WTC11 (cell line): ENCODE results near the gene KCNQ4. TPM values are rescaled to one million over a fixed set of nuclear protein-coding genes. Genes with fewer than 3 reads are reported as not detected.
A peak's percentile ranks its signal among the peaks of the same experiment; 100 is the strongest.

Source experiments
- ATAC-seq: fragments of 200-7000 bp; cut with Tn5 transposase; 2 replicates; pipeline ENCODE4 v1.10.0; 2021; ENCODE audit warnings: mild to moderate bottlenecking, moderate library complexity
- CTCF ChIA-PET: fragments of 300-600 bp; sonication (Branson Sonifier 250); formaldehyde crosslinking; loops from one replicate; lab custom pipeline; 2021; ENCODE audit warnings: antibody characterized with exemption; lab: Charles Lee
- POLR2A ChIA-PET: fragments of 350-600 bp; sonication (Branson Sonifier 250); formaldehyde crosslinking; loops from one replicate; lab custom pipeline; 2021; ENCODE audit warnings: antibody characterized with exemption; lab: Charles Lee
- DNase-seq: peaks from one replicate; pipeline ENCODE4 v3.0.0; 2021; ENCODE audit warnings: low spot score
- H3K27ac Mint-ChIP-seq: 2 replicates; pipeline ENCODE4 v1.8.0; 2021; ENCODE audit warnings: mixed read lengths
- H3K27me3 Mint-ChIP-seq: 2 replicates; pipeline ENCODE4 v1.8.0; 2021; ENCODE audit warnings: low read depth, mild to moderate bottlenecking, moderate library complexity, mixed read lengths
- H3K36me3 Mint-ChIP-seq: 2 replicates; pipeline ENCODE4 v1.8.0; 2021; ENCODE audit warnings: mixed read lengths
- H3K4me1 Mint-ChIP-seq: 2 replicates; pipeline ENCODE4 v1.8.0; 2022; ENCODE audit warnings: mixed read lengths
- H3K4me3 Mint-ChIP-seq: 2 replicates; pipeline ENCODE4 v1.8.0; 2021; ENCODE audit warnings: mild to moderate bottlenecking, moderate library complexity, mixed read lengths
- H3K9me3 Mint-ChIP-seq: 2 replicates; pipeline ENCODE4 v1.8.0; 2021; ENCODE audit warnings: mixed read lengths
- ARID4B ChIP-seq: sonication (generic); formaldehyde crosslinking; IDR thresholded peaks from 2 replicates; pipeline ENCODE4 v1.8.0; 2023; ENCODE audit warnings: missing genetic modification reagents, mild to moderate bottlenecking, borderline replicate concordance
- CREM ChIP-seq: sonication (generic); formaldehyde crosslinking; IDR thresholded peaks from 2 replicates; pipeline ENCODE4 v1.8.1; 2022; ENCODE audit warnings: mild to moderate bottlenecking, missing genetic modification reagents, moderate library complexity
- ETV6 ChIP-seq: sonication (generic); formaldehyde crosslinking; IDR thresholded peaks from 2 replicates; pipeline ENCODE4 v1.8.1; 2022; ENCODE audit warnings: mild to moderate bottlenecking, missing genetic modification reagents
- KAT7 ChIP-seq: sonication (generic); formaldehyde crosslinking; IDR thresholded peaks from 2 replicates; pipeline ENCODE4 v1.8.1; 2023; ENCODE audit warnings: missing genetic modification reagents, mild to moderate bottlenecking, borderline replicate concordance
- MXD4 ChIP-seq: fragments of 250-450 bp; sonication (Bioruptor Pico); IDR thresholded peaks from 2 replicates; pipeline ENCODE4 v1.8.0; 2021; ENCODE audit warnings: mild to moderate bottlenecking, moderate library complexity, borderline replicate concordance
- SOX15 ChIP-seq: fragments of 250-450 bp; sonication (Bioruptor Pico); IDR thresholded peaks from 2 replicates; pipeline ENCODE4 v1.9.0; 2021; ENCODE audit warnings: mild to moderate bottlenecking
- TEAD1 ChIP-seq: sonication (generic); formaldehyde crosslinking; IDR thresholded peaks from 2 replicates; pipeline ENCODE4 v1.8.0; 2022; ENCODE audit warnings: mild to moderate bottlenecking, missing genetic modification reagents
- ZNF219 ChIP-seq: sonication (generic); formaldehyde crosslinking; IDR thresholded peaks from 2 replicates; pipeline ENCODE4 v1.8.0; 2023; ENCODE audit warnings: missing genetic modification reagents, mild to moderate bottlenecking, borderline replicate concordance
- ZNF423 ChIP-seq: fragments of 250-450 bp; sonication (Bioruptor Pico); IDR thresholded peaks from 2 replicates; pipeline ENCODE4 v2.1.2; 2022; ENCODE audit warnings: mild to moderate bottlenecking, moderate library complexity
- ZSCAN18 ChIP-seq: fragments of 250-450 bp; sonication (Bioruptor Pico); IDR thresholded peaks from 2 replicates; pipeline ENCODE4 v2.1.2; 2022; ENCODE audit warnings: mild to moderate bottlenecking, moderate library complexity
- total RNA-seq: library from RNA; stranded (reverse); gene quantifications from 3 replicates; pipeline ENCODE4 v1.2.3, GENCODE V29; 2021
- TF ChIP-seq, protein P1 (sequence below): sonication (generic); formaldehyde crosslinking; IDR thresholded peaks from 2 replicates; pipeline ENCODE4 v1.8.1; 2023; ENCODE audit warnings: mild to moderate bottlenecking, missing genetic modification reagents, moderate library complexity
- TF ChIP-seq, protein P2 (sequence below): sonication (generic); formaldehyde crosslinking; IDR thresholded peaks from 2 replicates; pipeline ENCODE4 v1.8.1; 2023; ENCODE audit warnings: mild to moderate bottlenecking, missing genetic modification reagents
- TF ChIP-seq, protein P3 (sequence below): sonication (generic); formaldehyde crosslinking; IDR thresholded peaks from 2 replicates; pipeline ENCODE4 v1.8.1; 2023; ENCODE audit warnings: mild to moderate bottlenecking, missing genetic modification reagents, moderate library complexity
- TF ChIP-seq, protein P4 (sequence below): sonication (generic); formaldehyde crosslinking; IDR thresholded peaks from 2 replicates; pipeline ENCODE4 v1.8.0; 2022; ENCODE audit warnings: mild to moderate bottlenecking, missing genetic modification reagents
- TF ChIP-seq, protein P5 (sequence below): sonication (generic); formaldehyde crosslinking; IDR thresholded peaks from 2 replicates; pipeline ENCODE4 v1.8.0; 2022; ENCODE audit warnings: mild to moderate bottlenecking, missing genetic modification reagents
- TF ChIP-seq, protein P6 (sequence below): sonication (generic); formaldehyde crosslinking; conservative IDR thresholded peaks from 2 replicates; pipeline ENCODE4 v1.8.1; 2022; ENCODE audit warnings: mild to moderate bottlenecking, missing genetic modification reagents

Gene KCNQ4
- total RNA-seq, 1 experiment from 2014 or later = 4.0 TPM

DNA sequence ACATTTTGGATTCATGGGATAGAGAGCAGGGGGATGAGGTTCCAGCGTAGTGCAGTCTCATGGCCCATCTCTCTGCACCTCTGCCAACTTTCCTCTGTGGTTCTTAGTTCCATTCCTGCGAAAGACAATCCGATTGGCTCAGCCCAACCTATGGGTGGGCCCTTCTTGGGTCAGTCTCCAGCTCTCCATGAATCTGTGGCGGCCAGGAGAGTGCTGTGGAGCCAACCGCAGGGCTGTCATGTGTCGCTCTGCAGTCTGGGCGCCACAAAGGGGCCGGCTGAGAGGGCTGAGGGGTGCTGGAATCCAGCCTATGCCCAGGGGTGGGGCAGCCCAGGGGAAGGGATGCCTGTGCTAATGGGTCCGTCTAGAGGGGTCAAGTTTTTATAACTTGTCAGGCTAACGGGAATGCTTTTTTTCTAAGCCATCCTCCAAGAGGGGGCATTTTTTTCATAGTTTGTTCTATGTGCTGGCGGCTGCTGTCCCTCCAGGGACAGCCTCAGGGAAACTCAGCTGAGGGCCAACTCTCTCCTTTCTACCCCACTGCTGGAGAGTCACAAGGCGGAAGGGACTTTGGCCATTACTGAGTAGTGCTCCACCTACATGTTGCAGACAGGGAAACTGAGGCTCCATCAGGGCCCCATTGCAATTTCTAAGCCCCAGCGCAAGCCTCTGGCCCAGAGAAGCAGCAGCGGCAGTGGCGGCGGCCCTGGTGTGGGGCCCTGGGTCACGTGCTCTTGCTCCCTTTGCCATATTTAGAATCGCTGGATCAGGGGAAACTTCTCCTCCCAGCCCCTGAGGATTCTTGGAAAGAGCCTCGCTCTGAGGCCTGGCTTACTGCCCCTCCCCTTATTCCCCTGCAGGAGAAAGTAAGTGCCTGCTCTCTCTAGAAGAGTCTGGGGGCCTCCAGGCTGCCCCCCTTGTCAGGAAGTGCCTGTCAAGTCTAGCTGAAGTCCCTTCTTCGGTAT, 23.4 kb downstream of the KCNQ4 start:
- no peak overlapping the region for H3K27ac Mint-ChIP-seq
- no peak overlapping the region for H3K4me3 Mint-ChIP-seq
- no peaks in the 10 kb centered on the region for H3K36me3 Mint-ChIP-seq
- ChIA-PET CTCF (interaction anchor here (0.7 to 2.6 kb wide), 3 partner anchors 12 to 146 kb away, joined by 4 to 6 read pairs (median 4); no protein-coding TSS in a partner anchor), POLR2A (no interaction called here)
- ATAC-seq (peak; percentile 5; the same call in 1 of the 2 replicates), DNase-seq (peak; percentile 29)
- TF ChIP-seq, protein P1, sequence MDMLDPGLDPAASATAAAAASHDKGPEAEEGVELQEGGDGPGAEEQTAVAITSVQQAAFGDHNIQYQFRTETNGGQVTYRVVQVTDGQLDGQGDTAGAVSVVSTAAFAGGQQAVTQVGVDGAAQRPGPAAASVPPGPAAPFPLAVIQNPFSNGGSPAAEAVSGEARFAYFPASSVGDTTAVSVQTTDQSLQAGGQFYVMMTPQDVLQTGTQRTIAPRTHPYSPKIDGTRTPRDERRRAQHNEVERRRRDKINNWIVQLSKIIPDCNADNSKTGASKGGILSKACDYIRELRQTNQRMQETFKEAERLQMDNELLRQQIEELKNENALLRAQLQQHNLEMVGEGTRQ = peak; percentile 70
- TF ChIP-seq ETV6 (no peak), ZSCAN18 (CRISPR knock-in tag) (no peak), ZNF219 (CRISPR knock-in tag) (no peak), TEAD1 (no peak), MXD4 (CRISPR knock-in tag) (no peak)
- TF ChIP-seq, protein P2, sequence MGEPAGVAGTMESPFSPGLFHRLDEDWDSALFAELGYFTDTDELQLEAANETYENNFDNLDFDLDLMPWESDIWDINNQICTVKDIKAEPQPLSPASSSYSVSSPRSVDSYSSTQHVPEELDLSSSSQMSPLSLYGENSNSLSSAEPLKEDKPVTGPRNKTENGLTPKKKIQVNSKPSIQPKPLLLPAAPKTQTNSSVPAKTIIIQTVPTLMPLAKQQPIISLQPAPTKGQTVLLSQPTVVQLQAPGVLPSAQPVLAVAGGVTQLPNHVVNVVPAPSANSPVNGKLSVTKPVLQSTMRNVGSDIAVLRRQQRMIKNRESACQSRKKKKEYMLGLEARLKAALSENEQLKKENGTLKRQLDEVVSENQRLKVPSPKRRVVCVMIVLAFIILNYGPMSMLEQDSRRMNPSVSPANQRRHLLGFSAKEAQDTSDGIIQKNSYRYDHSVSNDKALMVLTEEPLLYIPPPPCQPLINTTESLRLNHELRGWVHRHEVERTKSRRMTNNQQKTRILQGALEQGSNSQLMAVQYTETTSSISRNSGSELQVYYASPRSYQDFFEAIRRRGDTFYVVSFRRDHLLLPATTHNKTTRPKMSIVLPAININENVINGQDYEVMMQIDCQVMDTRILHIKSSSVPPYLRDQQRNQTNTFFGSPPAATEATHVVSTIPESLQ (CRISPR knock-in tag) = no peak
- TF ChIP-seq, protein P3, sequence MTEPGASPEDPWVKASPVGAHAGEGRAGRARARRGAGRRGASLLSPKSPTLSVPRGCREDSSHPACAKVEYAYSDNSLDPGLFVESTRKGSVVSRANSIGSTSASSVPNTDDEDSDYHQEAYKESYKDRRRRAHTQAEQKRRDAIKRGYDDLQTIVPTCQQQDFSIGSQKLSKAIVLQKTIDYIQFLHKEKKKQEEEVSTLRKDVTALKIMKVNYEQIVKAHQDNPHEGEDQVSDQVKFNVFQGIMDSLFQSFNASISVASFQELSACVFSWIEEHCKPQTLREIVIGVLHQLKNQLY (CRISPR knock-in tag) = no peak
- TF ChIP-seq, protein P4, sequence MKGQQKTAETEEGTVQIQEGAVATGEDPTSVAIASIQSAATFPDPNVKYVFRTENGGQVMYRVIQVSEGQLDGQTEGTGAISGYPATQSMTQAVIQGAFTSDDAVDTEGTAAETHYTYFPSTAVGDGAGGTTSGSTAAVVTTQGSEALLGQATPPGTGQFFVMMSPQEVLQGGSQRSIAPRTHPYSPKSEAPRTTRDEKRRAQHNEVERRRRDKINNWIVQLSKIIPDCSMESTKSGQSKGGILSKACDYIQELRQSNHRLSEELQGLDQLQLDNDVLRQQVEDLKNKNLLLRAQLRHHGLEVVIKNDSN = peak; percentile 63; the same call in 1 of the 2 replicates
- peaks cover under 1% of the 10 kb centered on the region; the same call in 1 of the 2 replicates for H3K27me3 Mint-ChIP-seq
- no peaks in the 10 kb centered on the region for H3K9me3 Mint-ChIP-seq
- peaks cover 30% of the 10 kb centered on the region for H3K4me1 Mint-ChIP-seq

- DNase-seq (no peak), ATAC-seq (no peak)
- Mint-ChIP-seq H3K4me1 (peaks cover 24% of the 10 kb centered on the region), H3K4me3 (no peak overlapping the region), H3K27me3 (no peaks in the 10 kb centered on the region; the same call in 1 of the 2 replicates), H3K27ac (no peak overlapping the region; the same call in 1 of the 2 replicates), H3K36me3 (no peaks in the 10 kb centered on the region), H3K9me3 (no peaks in the 10 kb centered on the region)
- TF ChIP-seq SOX15 = no peak
- CTCF ChIA-PET = interaction anchor here (1.0 kb wide), 1 partner anchor 34 kb away, joined by 4 read pairs; no protein-coding TSS in a partner anchor
- POLR2A ChIA-PET = no interaction called here
Measured at GRCh38 chr1:40808002-40808401, 24.4 kb downstream of the KCNQ4 start.

DNA sequence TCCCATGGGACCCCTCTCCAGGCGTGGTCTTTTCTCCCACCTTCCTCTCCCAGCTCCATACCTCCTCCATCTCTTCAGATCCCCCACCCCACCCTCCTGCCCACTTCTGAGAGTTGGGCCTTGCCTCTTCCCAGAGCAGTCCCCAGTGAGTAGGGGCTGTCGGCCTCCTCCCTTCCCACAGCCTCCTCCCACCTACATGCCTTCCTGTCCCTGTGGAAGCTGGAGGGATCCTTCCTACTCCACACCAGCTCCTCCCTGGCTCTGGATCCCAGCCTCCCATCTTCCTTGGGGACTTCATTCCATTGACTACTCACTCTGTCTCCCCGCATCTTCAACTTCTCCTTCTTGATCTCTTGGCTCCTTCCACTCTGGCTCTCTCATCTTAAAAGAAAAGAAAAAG, 24.9 kb downstream of the KCNQ4 start:
- Mint-ChIP-seq H3K27ac (no peak overlapping the region), H3K36me3 (no peaks in the 10 kb centered on the region), H3K9me3 (no peaks in the 10 kb centered on the region), H3K4me1 (peaks cover 20% of the 10 kb centered on the region), H3K27me3 (no peaks in the 10 kb centered on the region; the same call in 1 of the 2 replicates), H3K4me3 (no peak overlapping the region)
- DNase-seq (no peak), ATAC-seq (no peak)
- POLR2A ChIA-PET = no interaction called here
- CTCF ChIA-PET = interaction anchor here (1.0 kb wide), 1 partner anchor 34 kb away, joined by 4 read pairs; no protein-coding TSS in a partner anchor
- TF ChIP-seq CREM (CRISPR knock-in tag) (no peak), ARID4B (CRISPR knock-in tag) (no peak), KAT7 (no peak), ZNF423 (CRISPR knock-in tag) (no peak)
- TF ChIP-seq, protein P5, sequence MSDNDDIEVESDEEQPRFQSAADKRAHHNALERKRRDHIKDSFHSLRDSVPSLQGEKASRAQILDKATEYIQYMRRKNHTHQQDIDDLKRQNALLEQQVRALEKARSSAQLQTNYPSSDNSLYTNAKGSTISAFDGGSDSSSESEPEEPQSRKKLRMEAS (CRISPR knock-in tag) = no peak
- TF ChIP-seq, protein P6, sequence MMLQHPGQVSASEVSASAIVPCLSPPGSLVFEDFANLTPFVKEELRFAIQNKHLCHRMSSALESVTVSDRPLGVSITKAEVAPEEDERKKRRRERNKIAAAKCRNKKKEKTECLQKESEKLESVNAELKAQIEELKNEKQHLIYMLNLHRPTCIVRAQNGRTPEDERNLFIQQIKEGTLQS (CRISPR knock-in tag) = no peak
- TF ChIP-seq, protein P1 = no peak
